GM12892 (cell line): Measurements from ENCODE around the gene CCDC17.

Experiments used
- DNase-seq: peaks from one replicate; pipeline ENCODE4 v3.0.0; 2011; ENCODE audit not compliant: insufficient read length
- FAIRE-seq: peaks from 2 replicates; lab custom pipeline; 2011; peaks lifted over from hg19 to GRCh38; lab: Jason Lieb, UNC
- POLR2A ChIP-seq: IDR thresholded peaks from 2 replicates; pipeline ENCODE4 v1.6.1; 2011; ENCODE audit warnings: low read depth, low read length, control low read depth
- POLR2AphosphoS5 ChIP-seq: IDR thresholded peaks from 2 replicates; pipeline ENCODE4 v1.6.1; 2011; ENCODE audit warnings: low read depth, low read length, control low read depth
- TAF1 ChIP-seq: IDR thresholded peaks from 2 replicates; pipeline ENCODE4 v1.6.1; 2011; ENCODE audit warnings: low read depth, mild to moderate bottlenecking, control low read depth, low read length, borderline replicate concordance

The CCDC17 gene

DNA sequence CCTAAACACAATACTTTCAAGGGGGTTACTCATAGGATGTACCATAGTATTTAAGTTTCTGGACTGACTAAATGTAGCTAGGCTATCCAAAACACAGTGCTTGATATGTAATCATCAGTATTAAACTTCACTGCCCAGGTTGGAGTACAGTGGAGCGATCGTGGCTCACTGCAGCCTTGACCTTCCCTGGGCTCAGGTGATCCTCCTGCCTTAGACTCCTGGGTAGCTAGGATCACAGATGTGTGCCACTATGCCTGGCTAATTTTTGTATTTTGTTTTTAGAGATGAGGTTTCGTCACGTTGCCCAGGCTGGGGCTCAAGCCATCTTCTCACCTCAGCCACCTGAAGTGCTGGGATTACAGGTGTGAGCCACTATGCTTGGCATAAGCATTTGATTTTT lies 29.4 kb downstream of the CCDC17 start:
- no peak for DNase-seq
- TF ChIP-seq TAF1 (no peak), POLR2A (no peak; the same call in 1 of the 2 replicates)
- no peak for FAIRE-seq

GRCh38 chr1:45589861-45590260 lies 34.0 kb downstream of the CCDC17 start:
- no peak for TF ChIP-seq TAF1
- TF ChIP-seq POLR2A, result no peak
- no peak for TF ChIP-seq POLR2AphosphoS5
- DNase-seq (no peak), FAIRE-seq (no peak)

- FAIRE-seq (no peak), DNase-seq (no peak)
- TF ChIP-seq POLR2AphosphoS5, result no peak
- TF ChIP-seq TAF1, result no peak
- TF ChIP-seq POLR2A, result no peak
Measured at GRCh38 chr1:45586769-45587168, 37.1 kb downstream of the CCDC17 start.

GRCh38 chr1:45585496-45586075 lies 38.3 kb downstream of the CCDC17 start:
- no peak for DNase-seq
- TF ChIP-seq POLR2AphosphoS5, result no peak
- TF ChIP-seq POLR2A, result no peak
- no peak for TF ChIP-seq TAF1
- no peak for FAIRE-seq

- no peak for DNase-seq
- no peak for FAIRE-seq
- TF ChIP-seq TAF1 (no peak), POLR2AphosphoS5 (no peak), POLR2A (no peak)
Measured at GRCh38 chr1:45585110-45585426, 38.8 kb downstream of the CCDC17 start.

- peak; percentile 71 for DNase-seq
- no peak for TF ChIP-seq TAF1
- TF ChIP-seq POLR2A, result no peak
- no peak; the same call in 1 of the 2 replicates for TF ChIP-seq POLR2AphosphoS5
- FAIRE-seq, result peak; percentile 88
Measured at GRCh38 chr1:45584351-45585109, 39.3 kb downstream of the CCDC17 start.

- FAIRE-seq, result no peak
- DNase-seq, result peak; percentile 61
- TF ChIP-seq POLR2A (peak; percentile 99), POLR2AphosphoS5 (peak; percentile 99), TAF1 (peak; percentile 85)
Measured at GRCh38 chr1:45583666-45584350, 40.0 kb downstream of the CCDC17 start, which contains the start of gene NASP. Gene NASP, plus strand, starts transcription at chr1:45584041. Its CDS starts 106 bp downstream, at chr1:45584147.

- TF ChIP-seq TAF1 (no peak), POLR2AphosphoS5 (no peak), POLR2A (no peak)
- peak; percentile 94 for FAIRE-seq
- peak; percentile 88 for DNase-seq
Measured at GRCh38 chr1:45583264-45583665, 40.6 kb downstream of the CCDC17 start.

- no peak for DNase-seq
- no peak for FAIRE-seq
- no peak for TF ChIP-seq POLR2AphosphoS5
- no peak for TF ChIP-seq POLR2A
- TF ChIP-seq TAF1, result no peak
Measured at GRCh38 chr1:45574105-45574626, 49.7 kb downstream of the CCDC17 start.

GRCh38 chr1:45573231-45573804 lies 50.5 kb downstream of the CCDC17 start:
- FAIRE-seq (no peak), DNase-seq (no peak)
- TF ChIP-seq POLR2A (no peak), POLR2AphosphoS5 (no peak), TAF1 (no peak)

- TF ChIP-seq TAF1 (no peak), POLR2A (0 out of 2 replicates have a peak, but pooled peaks have one; percentile 19), POLR2AphosphoS5 (no peak)
- FAIRE-seq, result no peak
- DNase-seq, result no peak
Measured at GRCh38 chr1:45570631-45571030, 53.2 kb downstream of the CCDC17 start.
